Large intestine (tissue), 3 donors: Measurements from ENCODE around the gene JAG2. TPM values are rescaled to one million over a fixed set of nuclear protein-coding genes. Genes with fewer than 3 reads are reported as not detected.

Experiments used
- DNase-seq, 2 donors: peaks; one replicate each; pipeline versions ENCODE4 v3.0.0 to v3.0.0-alpha.2; 2013
- H3K27ac ChIP-seq: one replicate; pipeline ENCODE4 v1.5.1; 2013; ENCODE audit warnings: low read length
- H3K27me3 ChIP-seq: 2 replicates; pipeline ENCODE4 v1.6.1; 2013; ENCODE audit warnings: low read length; ENCODE audit not compliant: control insufficient read depth, insufficient read depth
- H3K36me3 ChIP-seq: 2 replicates; pipeline ENCODE4 v1.6.1; 2013; ENCODE audit warnings: low read length; ENCODE audit not compliant: control insufficient read depth, insufficient read depth
- H3K4me1 ChIP-seq: one replicate; pipeline ENCODE4 v1.6.1; 2013; ENCODE audit warnings: low read length; ENCODE audit not compliant: control insufficient read depth, insufficient read depth
- H3K4me3 ChIP-seq: one replicate; pipeline ENCODE4 v1.5.1; 2013; ENCODE audit warnings: low read length
- H3K9me3 ChIP-seq: one replicate; pipeline ENCODE4 v1.6.1; 2013; ENCODE audit warnings: mild to moderate bottlenecking, low read depth, low read length, moderate library complexity; ENCODE audit not compliant: control insufficient read depth
- whole genome bisulfite sequencing: methylation state at CpG from one replicate; pipeline ENCODE4 v1.1.5; 2013; ENCODE audit warnings: low lambda C conversion rate; ENCODE audit not compliant: insufficient coverage; 5-methylcytosine and 5-hydroxymethylcytosine counted together
- polyA plus RNA-seq: library from polyadenylated mRNA; unstranded; fragments of 120-200 nt; gene quantifications from one replicate; pipeline ENCODE4 v1.2.1, GENCODE V29; 2013

The JAG2 gene
- polyA plus RNA-seq, 1 donor: 11.0 TPM

DNA sequence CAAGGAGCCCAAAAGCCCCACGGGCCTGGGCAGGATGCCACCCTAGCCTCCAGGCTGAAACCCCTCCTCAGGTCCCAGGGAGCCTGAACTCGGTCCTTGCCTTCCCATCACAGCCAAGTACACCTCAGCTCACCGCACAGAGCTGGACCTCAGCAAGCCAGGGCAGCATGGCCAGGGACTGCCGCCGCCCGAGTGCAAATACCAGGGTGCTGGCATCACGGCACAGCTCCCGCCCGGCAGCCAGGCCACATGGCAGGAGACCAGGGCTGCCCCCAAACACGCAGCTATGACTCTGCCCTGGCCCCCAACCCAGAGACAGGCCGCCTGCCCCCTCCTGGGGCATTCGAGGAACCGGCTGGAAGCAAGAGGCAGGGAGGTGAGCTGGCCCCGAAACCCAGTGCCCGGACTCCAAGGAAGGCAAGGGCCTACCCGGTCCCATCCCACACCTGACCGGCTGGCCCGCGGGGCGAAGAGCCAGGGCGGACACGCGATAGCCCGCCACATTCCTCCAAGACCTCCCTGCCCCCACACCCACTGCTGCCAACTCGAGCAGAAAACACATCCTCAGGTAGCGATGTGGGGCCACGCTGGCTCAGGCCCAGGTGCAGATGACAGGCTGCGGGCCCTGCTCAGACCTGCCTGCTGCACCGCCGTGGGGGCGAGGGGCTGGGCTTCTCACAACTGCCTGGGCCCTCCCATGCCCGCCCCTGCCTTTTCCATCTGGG is 2.7 kb downstream of the JAG2 start:
- H3K27ac ChIP-seq: no peak overlapping the region
- H3K9me3 ChIP-seq: peaks cover 3% of the 10 kb centered on the region
- no peak for DNase-seq
- H3K4me1 ChIP-seq: no peaks in the 10 kb centered on the region
- no CpG with 5 or more reads among the region's 32 CpGs for WGBS
- no peak overlapping the region for H3K4me3 ChIP-seq
- peaks cover 27% of the 10 kb centered on the region for H3K27me3 ChIP-seq
- H3K36me3 ChIP-seq: no peaks in the 10 kb centered on the region

DNA sequence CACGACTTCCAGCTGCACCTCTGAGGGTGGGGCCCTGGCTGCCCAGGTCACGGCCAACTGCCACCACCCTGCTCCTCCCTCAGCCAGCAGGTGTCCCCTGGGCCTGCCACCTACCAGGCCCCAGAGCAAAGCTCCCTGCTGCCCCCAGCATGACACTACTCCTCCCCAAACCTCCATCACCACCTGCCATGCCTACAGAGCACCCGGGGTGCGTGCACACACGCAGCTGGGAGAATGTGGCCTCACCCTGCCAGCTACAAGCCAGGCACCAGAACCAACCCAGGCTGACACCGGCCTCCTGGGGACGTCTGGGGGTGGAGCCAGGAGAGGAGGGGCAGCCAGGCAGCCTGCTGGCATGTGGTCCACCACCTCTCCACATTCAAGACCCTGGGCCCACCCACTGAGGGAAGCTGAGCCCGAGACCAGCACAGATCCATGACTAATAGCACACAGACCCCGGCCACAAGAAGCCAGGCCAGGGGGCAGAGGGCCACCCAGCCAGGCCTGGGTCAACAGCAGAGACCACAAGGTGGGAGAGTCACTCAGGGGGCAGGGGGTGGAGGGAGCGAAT is 3.4 kb downstream of the JAG2 start:
- H3K4me1 ChIP-seq: no peaks in the 10 kb centered on the region
- peaks cover 27% of the 10 kb centered on the region for H3K27me3 ChIP-seq
- H3K27ac ChIP-seq: no peak overlapping the region
- WGBS: no CpG with 5 or more reads among the region's 10 CpGs
- DNase-seq: no peak
- no peaks in the 10 kb centered on the region for H3K36me3 ChIP-seq
- peaks cover 3% of the 10 kb centered on the region for H3K9me3 ChIP-seq
- H3K4me3 ChIP-seq: no peak overlapping the region

DNA sequence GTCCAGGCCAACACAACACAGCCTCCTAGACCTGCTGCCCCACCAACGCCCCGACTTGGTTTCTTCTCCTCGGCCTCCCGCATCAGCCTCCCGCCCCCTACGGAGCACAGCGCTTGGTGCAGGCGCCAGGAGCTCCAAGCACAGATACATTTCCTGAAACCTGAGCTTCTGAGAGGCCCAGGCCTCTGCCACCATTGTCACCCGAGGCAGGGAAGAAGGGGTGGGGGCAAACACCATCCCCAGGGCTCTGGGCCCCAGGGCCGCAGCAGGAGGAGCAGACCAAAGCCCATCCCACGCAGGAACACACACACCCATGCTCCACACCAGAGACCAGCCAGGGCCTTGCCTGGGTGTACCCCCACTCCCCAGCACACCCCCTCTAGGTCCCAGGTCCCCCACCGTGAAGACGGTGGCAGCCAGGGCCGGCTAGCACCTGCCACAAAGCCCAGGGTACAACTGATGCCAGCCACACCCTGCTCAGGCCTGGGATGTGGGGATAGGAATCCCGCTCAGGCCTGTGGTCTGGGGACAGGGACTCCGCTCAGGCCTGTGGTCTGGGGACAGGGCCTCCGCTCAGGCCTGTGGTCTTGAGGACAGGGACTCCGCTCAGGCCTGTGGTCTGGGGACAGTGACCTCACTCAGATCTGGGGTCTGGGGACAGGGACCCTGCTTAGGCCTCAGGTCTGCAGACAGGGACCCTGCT is 5.4 kb downstream of the JAG2 start:
- Histone ChIP-seq H3K4me1 (no peaks in the 10 kb centered on the region), H3K27me3 (peaks cover 13% of the 10 kb centered on the region), H3K36me3 (no peaks in the 10 kb centered on the region), H3K27ac (no peak overlapping the region), H3K9me3 (no peaks in the 10 kb centered on the region), H3K4me3 (no peak overlapping the region)
- WGBS: no CpG with 5 or more reads among the region's 18 CpGs
- no peak for DNase-seq

DNA sequence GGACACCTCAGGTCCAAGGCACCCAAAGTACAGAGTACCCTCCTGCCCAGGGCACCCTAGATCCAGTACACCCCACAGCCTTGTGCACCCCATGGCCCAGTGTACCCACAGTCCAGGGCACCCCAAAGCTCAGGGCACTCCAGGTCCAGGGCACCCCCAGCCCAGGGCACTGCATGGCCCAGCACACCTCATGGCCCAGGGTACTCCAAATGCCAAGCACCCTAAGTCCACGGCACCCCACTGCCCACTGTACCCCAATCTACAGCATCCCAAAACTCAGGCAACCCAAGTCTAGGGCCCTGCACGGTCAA is 6.0 kb downstream of the JAG2 start:
- WGBS: no CpG with 5 or more reads among the region's 2 CpGs
- peaks cover 10% of the 10 kb centered on the region for H3K27me3 ChIP-seq
- no peak overlapping the region for H3K4me3 ChIP-seq
- H3K27ac ChIP-seq: no peak overlapping the region
- no peaks in the 10 kb centered on the region for H3K4me1 ChIP-seq
- no peak for DNase-seq
- no peaks in the 10 kb centered on the region for H3K9me3 ChIP-seq
- no peaks in the 10 kb centered on the region for H3K36me3 ChIP-seq

DNA sequence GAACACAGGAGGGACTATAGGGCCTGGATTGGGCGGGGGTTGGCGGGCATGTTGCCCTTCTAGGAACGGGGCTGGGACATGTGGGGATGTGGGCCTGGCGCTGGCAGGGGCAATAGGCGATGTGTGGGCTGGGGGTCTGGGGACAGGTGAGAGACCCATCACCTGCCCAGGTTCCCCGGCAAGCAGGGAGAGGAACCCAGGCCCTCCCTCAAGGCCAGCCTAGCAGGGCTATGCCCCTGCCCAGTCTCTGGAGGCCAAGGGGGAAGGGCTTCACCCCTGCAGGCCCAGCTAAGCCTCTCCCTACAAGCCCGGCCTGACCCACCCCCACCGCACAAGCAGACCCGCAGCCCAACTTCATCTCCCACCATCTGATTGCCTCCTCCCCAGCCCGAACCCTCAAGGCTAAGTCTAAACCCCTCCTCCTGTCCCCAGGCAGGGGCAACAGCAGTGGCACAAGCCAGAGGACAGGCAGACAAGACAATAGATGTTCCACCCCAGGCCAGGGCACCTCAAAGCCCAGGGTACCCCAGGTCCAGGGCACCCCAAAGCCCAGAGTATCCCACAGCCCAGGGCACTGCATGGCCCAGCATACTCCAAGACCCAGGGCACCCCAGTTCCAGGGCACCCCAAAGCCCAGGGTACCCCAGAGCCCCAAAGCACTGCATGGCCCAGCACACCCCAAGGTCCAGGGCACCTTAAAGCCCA is 6.5 kb downstream of the JAG2 start:
- Histone ChIP-seq H3K4me3 (no peak overlapping the region), H3K4me1 (no peaks in the 10 kb centered on the region), H3K36me3 (no peaks in the 10 kb centered on the region), H3K9me3 (no peaks in the 10 kb centered on the region), H3K27ac (no peak overlapping the region), H3K27me3 (peaks cover 10% of the 10 kb centered on the region)
- DNase-seq: no peak
- no CpG with 5 or more reads among the region's 10 CpGs for WGBS

DNA sequence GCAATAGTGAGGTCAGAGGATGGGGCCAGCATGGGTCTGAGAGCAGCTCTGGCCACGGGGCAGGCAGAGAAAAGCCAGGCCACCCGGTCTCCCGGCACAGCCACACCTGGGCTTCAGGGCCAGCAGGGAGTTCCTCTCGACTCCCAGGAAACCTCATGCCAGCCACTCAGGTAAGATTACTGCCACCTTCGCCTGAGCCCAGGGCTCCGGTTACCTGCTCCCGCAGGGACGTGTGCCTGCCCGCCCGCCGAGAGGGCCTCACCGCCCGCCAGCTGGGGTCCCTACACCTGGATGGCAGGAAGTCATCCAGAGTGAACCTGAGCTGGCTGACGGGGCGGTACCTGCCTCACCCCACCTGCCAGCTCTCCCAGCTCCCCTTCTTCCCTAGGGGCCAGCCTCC is 7.3 kb downstream of the JAG2 start:
- H3K27me3 ChIP-seq: peaks cover 2% of the 10 kb centered on the region

DNA sequence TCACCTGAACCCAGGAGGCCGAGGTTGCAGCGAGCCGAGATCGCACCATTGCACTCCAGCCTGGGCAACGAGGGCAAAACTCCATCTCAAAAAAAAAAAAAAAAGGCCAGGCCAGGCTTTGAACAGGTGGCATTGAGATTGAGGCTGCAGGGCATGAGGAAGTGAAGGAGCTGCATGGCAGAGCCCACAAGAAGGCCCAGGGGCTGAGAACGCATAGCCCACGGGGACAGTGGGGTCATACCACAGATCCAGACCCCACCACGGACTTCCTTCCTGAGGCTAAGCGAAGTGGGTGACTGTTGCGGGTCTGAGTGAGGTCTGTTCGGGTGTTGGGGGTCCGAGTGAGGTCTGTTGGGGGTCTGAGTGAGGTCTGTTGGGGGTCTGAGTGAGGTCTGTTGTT is 7.8 kb downstream of the JAG2 start:
- Histone ChIP-seq H3K4me3 (no peak overlapping the region), H3K27me3 (no peaks in the 10 kb centered on the region), H3K27ac (no peak overlapping the region), H3K9me3 (no peaks in the 10 kb centered on the region), H3K4me1 (no peaks in the 10 kb centered on the region), H3K36me3 (no peaks in the 10 kb centered on the region)
- no peak for DNase-seq
- WGBS: no CpG with 5 or more reads among the region's 12 CpGs

More for the DNA sequence above, 7.3 kb downstream of the JAG2 start:
- WGBS: no CpG with 5 or more reads among the region's 15 CpGs
- no peak for DNase-seq
- no peak overlapping the region for H3K4me3 ChIP-seq
- no peaks in the 10 kb centered on the region for H3K4me1 ChIP-seq
- H3K27ac ChIP-seq: no peak overlapping the region
- no peaks in the 10 kb centered on the region for H3K9me3 ChIP-seq
- H3K36me3 ChIP-seq: no peaks in the 10 kb centered on the region

DNA sequence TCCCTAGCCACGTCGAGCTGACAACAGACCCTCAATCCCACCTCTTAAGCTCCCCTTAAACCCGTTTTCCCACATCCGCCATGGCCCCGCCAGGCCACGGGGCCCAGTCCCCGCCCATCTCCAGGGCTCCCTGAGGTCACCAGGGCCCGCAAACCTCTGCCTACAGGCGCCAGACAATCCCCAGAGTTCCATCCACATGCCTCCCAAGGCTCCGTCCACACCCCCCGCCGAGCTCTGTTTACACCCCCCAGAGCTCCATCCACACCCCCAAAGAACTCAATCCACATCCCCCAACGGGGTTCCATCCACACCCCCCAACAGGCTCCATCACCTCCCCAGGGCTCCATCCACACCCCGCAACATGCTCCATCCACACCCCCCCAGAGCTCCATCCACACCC is 9.2 kb downstream of the JAG2 start:
- H3K4me3 ChIP-seq: no peak overlapping the region
- H3K36me3 ChIP-seq: no peaks in the 10 kb centered on the region
- H3K27ac ChIP-seq: no peak overlapping the region
- H3K27me3 ChIP-seq: no peaks in the 10 kb centered on the region
- no peaks in the 10 kb centered on the region for H3K9me3 ChIP-seq
- DNase-seq: no peak
- no CpG with 5 or more reads among the region's 14 CpGs for whole genome bisulfite sequencing
- H3K4me1 ChIP-seq: no peaks in the 10 kb centered on the region

DNA sequence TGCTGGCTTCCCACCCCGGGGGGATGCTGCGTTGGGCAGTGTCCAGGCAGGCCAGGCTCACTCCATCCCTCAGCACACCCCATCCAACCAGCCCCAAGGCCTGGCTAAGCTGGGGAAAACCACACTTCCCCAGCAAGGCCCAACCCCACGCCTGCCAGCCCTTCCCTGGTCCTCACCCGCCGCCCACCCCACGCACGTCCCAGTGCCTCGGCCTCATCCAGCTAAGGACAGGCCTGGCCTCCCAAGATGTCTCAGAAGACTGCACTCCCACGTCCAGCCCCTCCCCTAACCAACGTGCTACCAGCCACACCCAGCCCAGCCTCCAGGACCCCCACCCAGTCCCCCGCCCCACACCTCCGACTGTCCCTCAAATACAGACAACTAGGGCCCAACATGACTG is 9.8 kb downstream of the JAG2 start:
- no CpG with 5 or more reads among the region's 12 CpGs for WGBS
- no peaks in the 10 kb centered on the region for H3K9me3 ChIP-seq
- no peak for DNase-seq
- no peaks in the 10 kb centered on the region for H3K27me3 ChIP-seq
- no peaks in the 10 kb centered on the region for H3K4me1 ChIP-seq
- no peak overlapping the region for H3K27ac ChIP-seq
- no peak overlapping the region for H3K4me3 ChIP-seq
- no peaks in the 10 kb centered on the region for H3K36me3 ChIP-seq

DNA sequence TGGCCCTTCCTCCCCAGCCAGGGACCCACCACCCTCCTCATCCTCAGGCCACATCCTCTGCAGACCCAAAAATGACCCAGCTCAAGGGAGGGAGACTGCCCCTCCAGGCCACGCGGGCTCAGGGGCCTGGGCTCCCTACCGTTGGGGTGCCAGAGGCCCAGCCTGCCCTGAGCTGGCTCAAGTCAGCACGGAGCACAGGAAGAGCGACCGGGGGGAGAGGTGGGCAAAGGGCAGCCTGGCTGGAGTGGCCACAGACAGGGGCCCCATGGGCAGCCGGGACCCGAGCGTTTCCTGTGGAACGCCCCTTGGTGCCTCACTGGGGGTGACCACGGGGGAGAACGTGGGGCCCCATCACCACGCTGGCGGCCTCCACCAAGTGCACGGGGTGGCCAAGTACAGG is 10.7 kb downstream of the JAG2 start:
- Histone ChIP-seq H3K4me3 (no peak overlapping the region), H3K27me3 (no peaks in the 10 kb centered on the region), H3K27ac (no peak overlapping the region), H3K9me3 (no peaks in the 10 kb centered on the region), H3K4me1 (no peaks in the 10 kb centered on the region), H3K36me3 (no peaks in the 10 kb centered on the region)
- no CpG with 5 or more reads among the region's 15 CpGs for WGBS
- DNase-seq: no peak
